ENCODE data around the gene RAPSN. TPM values are rescaled to one million over a fixed set of nuclear protein-coding genes. Genes with fewer than 3 reads are reported as not detected.

The RAPSN gene
- total RNA-seq, 4 donors from 2014 or later, result 0.42 to 1.4 (median 0.70) TPM

DNA sequence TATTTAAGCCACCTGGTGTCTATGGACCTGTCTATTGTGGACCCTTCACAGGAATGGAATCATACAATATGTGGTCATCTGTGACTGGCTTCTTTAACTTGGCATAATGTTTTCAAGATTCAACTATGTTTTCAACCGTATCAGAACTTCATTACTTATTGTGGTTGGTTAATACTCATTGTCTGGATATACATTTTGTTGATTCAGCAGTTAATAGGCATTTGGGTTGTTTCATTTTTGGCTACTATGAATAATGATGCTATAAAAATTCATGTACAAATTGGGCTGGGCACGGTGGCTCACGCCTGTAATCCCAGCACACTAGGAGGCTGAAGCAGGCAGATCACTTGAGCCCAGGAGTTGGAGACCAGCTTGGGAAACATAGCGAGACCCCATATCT is 2.5 kb upstream of the RAPSN start:
- H3K9me3 ChIP-seq, result no peaks in the 10 kb centered on the region
- no peak overlapping the region for H3K27ac ChIP-seq (replicated peaks in 1 of 4)
- peaks cover 0 to 5% (median 2%) of the 10 kb centered on the region in 4 donors for H3K4me1 ChIP-seq
- intact Hi-C loops (cut with DNase I), result no loop called here
- H3K36me3 ChIP-seq, result no peaks in the 10 kb centered on the region
- DNase-seq (ENCODE audit: extremely low spot score), result no peak
- TF ChIP-seq POLR2A (IDR thresholded peaks at IDR 0.05; ENCODE audit: low read depth), result no peak
- no peak for TF ChIP-seq POLR2AphosphoS5 (IDR thresholded peaks at IDR 0.05)
- no peak for TF ChIP-seq CTCF (IDR thresholded peaks at IDR 0.05)
- TF ChIP-seq EP300 (IDR thresholded peaks at IDR 0.05), result no peak
- no peak overlapping the region for H3K4me3 ChIP-seq
- no peaks in the 10 kb centered on the region for H3K27me3 ChIP-seq
- 87% methylated on average over 4 of the region's 4 CpGs for WGBS

- TF ChIP-seq CTCF (IDR thresholded peaks at IDR 0.05), result no peak
- TF ChIP-seq POLR2A (IDR thresholded peaks at IDR 0.05; ENCODE audit: low read depth), result no peak
- TF ChIP-seq POLR2AphosphoS5 (IDR thresholded peaks at IDR 0.05), result no peak
- TF ChIP-seq EP300 (IDR thresholded peaks at IDR 0.05), result no peak
- Histone ChIP-seq H3K4me3 (no peak overlapping the region), H3K4me1 (peaks cover 0 to 5% (median 2%) of the 10 kb centered on the region in 4 donors), H3K27me3 (no peaks in the 10 kb centered on the region), H3K36me3 (no peaks in the 10 kb centered on the region), H3K9me3 (no peaks in the 10 kb centered on the region), H3K27ac (replicated peaks in 1 of 4) (no peak overlapping the region)
- DNase-seq (ENCODE audit: extremely low spot score), result no peak
- intact Hi-C loops (cut with DNase I), result no loop called here
- WGBS, result 73% methylated on average over 6 of the region's 8 CpGs
These were observed 605 bp upstream of the RAPSN start for GRCh38 chr11:47449541-47449940.

GRCh38 chr11:47447906-47448305 is 1.0 kb downstream of the RAPSN start:
- TF ChIP-seq CTCF (IDR thresholded peaks at IDR 0.05) (no peak), POLR2AphosphoS5 (IDR thresholded peaks at IDR 0.05) (no peak), EP300 (IDR thresholded peaks at IDR 0.05) (no peak), POLR2A (IDR thresholded peaks at IDR 0.05; ENCODE audit: low read depth) (no peak)
- H3K27me3 ChIP-seq, result no peaks in the 10 kb centered on the region
- H3K36me3 ChIP-seq, result no peaks in the 10 kb centered on the region
- peaks cover 0 to 3% (median 0%) of the 10 kb centered on the region in 4 donors for H3K4me1 ChIP-seq
- H3K27ac ChIP-seq (replicated peaks in 1 of 4), result no peak overlapping the region
- intact Hi-C loops (cut with DNase I), result no loop called here
- no peak overlapping the region for H3K4me3 ChIP-seq
- WGBS, result 70% methylated on average over 5 of the region's 12 CpGs
- DNase-seq (ENCODE audit: extremely low spot score), result no peak
- no peaks in the 10 kb centered on the region for H3K9me3 ChIP-seq

DNA sequence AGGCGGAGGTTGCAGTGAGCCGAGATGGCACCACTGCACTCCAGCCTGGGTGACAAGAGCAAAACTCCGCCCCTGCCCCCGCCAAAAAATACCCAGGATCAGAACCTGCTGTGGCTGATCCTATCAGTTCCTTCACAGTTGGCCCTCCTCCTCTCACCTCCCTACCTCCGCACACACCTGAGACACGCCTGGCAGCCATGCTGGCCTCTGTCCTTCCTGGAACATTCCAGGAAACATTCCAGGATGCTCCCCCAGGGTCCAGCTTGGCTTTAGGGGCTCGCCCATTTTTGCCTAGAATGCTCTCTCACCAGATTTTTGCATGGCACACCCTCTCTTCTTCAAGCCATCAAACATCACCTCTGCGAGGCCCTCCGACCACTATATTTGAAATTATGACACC is 2.1 kb downstream of the RAPSN start:
- WGBS, result 95% methylated on average over 9 of the region's 9 CpGs
- no peak for DNase-seq (ENCODE audit: extremely low spot score)
- no peaks in the 10 kb centered on the region for H3K36me3 ChIP-seq
- intact Hi-C loops (cut with DNase I), result no loop called here
- H3K27ac ChIP-seq (replicated peaks in 1 of 4), result no peak overlapping the region
- no peak overlapping the region for H3K4me3 ChIP-seq
- H3K9me3 ChIP-seq, result no peaks in the 10 kb centered on the region
- TF ChIP-seq POLR2A (IDR thresholded peaks at IDR 0.05; ENCODE audit: low read depth), result no peak
- TF ChIP-seq CTCF (IDR thresholded peaks at IDR 0.05), result no peak
- no peak for TF ChIP-seq EP300 (IDR thresholded peaks at IDR 0.05)
- no peak for TF ChIP-seq POLR2AphosphoS5 (IDR thresholded peaks at IDR 0.05)
- H3K27me3 ChIP-seq, result no peaks in the 10 kb centered on the region
- peaks cover 0 to 3% (median 0%) of the 10 kb centered on the region in 4 donors for H3K4me1 ChIP-seq

DNA sequence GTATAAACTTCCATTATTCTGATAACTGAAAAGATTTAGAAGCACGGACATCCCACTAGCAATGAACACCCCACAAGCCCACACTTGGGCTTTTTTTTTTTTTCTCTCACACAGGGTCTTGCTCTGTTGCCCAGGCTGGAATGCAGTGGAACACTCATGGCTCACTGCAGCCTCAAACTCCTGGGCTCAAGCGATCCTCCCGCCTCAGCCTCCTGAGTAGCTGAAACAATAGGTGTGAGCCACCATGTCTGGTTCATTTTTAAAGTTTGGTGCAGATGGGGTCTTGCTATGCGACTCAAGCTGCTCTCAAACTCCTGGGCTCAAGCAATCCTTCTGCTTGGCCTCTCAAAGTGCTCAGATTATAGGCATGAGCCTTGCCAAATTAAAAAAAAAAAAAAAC is 3.1 kb downstream of the RAPSN start:
- Histone ChIP-seq H3K9me3 (no peaks in the 10 kb centered on the region), H3K27ac (replicated peaks in 1 of 4) (no peak overlapping the region), H3K4me3 (no peak overlapping the region), H3K27me3 (no peaks in the 10 kb centered on the region), H3K4me1 (peaks cover 0 to 3% (median 0%) of the 10 kb centered on the region in 4 donors), H3K36me3 (no peaks in the 10 kb centered on the region)
- DNase-seq (ENCODE audit: extremely low spot score), result no peak
- 97% methylated on average over 4 of the region's 4 CpGs for WGBS
- intact Hi-C loops (cut with DNase I), result no loop called here
- TF ChIP-seq POLR2A (IDR thresholded peaks at IDR 0.05; ENCODE audit: low read depth) (no peak), EP300 (IDR thresholded peaks at IDR 0.05) (no peak), POLR2AphosphoS5 (IDR thresholded peaks at IDR 0.05) (no peak), CTCF (IDR thresholded peaks at IDR 0.05) (no peak)

Data from esophagus muscularis mucosa (tissue), 4 donors.